Brain microvascular endothelial cell (primary cell): ENCODE data around the gene WDR6.
A peak's percentile ranks its signal among the peaks of the same experiment; 100 is the strongest.

Source experiments
- DNase-seq: peaks from one replicate; pipeline ENCODE4 v3.0.0-alpha.2; 2020
- H3K27ac ChIP-seq: fragments of 250-450 bp; sonication (Bioruptor Pico); 2 replicates; pipeline ENCODE4 v1.5.1; 2020; ENCODE audit warnings: mild to moderate bottlenecking, moderate library complexity
- H3K27me3 ChIP-seq: fragments of 250-450 bp; sonication (Bioruptor Pico); replicated peaks from 2 replicates; pipeline ENCODE4 v1.5.1; 2020; ENCODE audit warnings: mild to moderate bottlenecking
- H3K36me3 ChIP-seq: fragments of 250-450 bp; sonication (Bioruptor Pico); replicated peaks from 2 replicates; pipeline ENCODE4 v1.5.1; 2020; ENCODE audit warnings: mild to moderate bottlenecking
- H3K4me3 ChIP-seq: 2 replicates; pipeline ENCODE4 v1.5.1; 2011; ENCODE audit warnings: low read depth, mild to moderate bottlenecking, control low read depth, low read length, moderate library complexity
- in situ Hi-C: cut with HindIII; loops from 2 replicates; pipeline ENCODE4 v1.10.0; 2017; ENCODE audit warnings: low sequenced_read_pairs, low pct_ligation_motif_present
- TF ChIP-seq, protein P1 (sequence below): IDR thresholded peaks from 2 replicates; pipeline ENCODE4 v1.5.1; 2011; ENCODE audit warnings: low read depth, mild to moderate bottlenecking, moderate library complexity, low read length, control low read depth, inconsistent platforms; ENCODE audit errors: missing control alignments

Gene WDR6

DNA sequence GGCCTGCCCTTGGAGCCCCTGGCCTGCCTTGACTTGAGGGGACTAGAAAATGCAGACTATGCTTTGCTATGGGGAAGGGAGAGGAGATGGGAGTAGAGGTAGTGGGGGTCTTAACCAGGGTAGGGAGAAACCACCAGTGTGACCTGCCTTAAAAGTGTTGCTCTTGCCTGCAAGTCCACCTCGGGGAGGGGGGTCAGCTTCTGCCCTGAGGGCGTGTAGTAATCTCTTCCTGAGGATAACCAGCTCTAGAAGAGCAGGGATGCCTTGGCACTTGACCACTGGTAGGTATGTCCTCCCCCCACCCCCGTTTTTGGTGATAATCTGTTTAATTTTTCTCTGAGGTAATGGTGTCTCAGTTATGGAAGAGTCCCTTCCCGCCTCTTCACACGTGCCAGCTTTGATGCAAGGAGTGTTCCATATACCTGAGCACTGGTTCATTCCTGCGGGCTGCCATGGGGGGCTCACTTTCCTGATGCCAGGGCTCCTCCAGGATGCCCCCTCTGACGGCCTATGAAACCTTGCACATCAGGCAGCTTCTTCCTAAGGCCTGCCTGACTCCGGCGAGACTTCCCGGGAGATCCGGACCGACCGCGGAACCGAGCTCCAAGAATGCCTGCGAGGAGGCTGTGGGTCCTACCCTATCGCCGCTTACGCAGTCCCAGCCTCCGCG lies 17.9 kb upstream of the WDR6 start:
- in situ Hi-C loops, result no loop called here
- peaks cover 6% of the 10 kb centered on the region for H3K36me3 ChIP-seq
- no peak for DNase-seq
- TF ChIP-seq, protein P1, sequence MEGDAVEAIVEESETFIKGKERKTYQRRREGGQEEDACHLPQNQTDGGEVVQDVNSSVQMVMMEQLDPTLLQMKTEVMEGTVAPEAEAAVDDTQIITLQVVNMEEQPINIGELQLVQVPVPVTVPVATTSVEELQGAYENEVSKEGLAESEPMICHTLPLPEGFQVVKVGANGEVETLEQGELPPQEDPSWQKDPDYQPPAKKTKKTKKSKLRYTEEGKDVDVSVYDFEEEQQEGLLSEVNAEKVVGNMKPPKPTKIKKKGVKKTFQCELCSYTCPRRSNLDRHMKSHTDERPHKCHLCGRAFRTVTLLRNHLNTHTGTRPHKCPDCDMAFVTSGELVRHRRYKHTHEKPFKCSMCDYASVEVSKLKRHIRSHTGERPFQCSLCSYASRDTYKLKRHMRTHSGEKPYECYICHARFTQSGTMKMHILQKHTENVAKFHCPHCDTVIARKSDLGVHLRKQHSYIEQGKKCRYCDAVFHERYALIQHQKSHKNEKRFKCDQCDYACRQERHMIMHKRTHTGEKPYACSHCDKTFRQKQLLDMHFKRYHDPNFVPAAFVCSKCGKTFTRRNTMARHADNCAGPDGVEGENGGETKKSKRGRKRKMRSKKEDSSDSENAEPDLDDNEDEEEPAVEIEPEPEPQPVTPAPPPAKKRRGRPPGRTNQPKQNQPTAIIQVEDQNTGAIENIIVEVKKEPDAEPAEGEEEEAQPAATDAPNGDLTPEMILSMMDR, result no peak
- no peaks in the 10 kb centered on the region for H3K27me3 ChIP-seq
- peak overlapping the region; percentile 77 for H3K4me3 ChIP-seq
- peak overlapping the region; percentile 90 for H3K27ac ChIP-seq

DNA sequence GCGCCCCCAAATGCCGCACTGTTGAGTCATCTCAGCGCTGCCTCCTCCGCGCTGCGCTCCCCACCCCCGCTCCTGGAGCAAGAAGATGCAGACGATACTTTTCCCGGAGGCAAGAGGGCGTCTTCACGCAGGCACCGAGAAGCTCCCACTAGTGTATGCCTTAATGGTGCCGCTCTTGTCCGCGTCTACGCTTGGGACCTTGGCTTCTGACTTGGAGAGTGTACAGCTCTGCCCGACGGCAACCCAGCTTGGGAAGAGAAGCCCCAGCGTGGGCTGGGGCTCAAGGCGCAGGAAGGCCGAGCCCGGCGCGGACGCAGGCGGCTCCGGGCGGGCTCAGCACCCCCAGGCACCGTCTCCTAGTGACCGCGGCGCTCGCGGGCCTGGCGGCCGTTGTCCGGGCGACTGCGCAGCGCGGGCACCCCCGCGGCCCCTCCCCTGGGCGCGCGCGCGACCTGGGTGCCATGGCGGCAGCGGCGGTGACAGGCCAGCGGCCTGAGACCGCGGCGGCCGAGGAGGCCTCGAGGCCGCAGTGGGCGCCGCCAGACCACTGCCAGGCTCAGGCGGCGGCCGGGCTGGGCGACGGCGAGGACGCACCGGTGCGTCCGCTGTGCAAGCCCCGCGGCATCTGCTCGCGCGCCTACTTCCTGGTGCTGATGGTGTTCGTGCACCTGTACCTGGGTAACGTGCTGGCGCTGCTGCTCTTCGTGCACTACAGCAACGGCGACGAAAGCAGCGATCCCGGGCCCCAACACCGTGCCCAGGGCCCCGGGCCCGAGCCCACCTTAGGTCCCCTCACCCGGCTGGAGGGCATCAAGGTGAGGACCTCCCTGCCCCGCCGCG lies 17.2 kb upstream of the WDR6 start, which contains the start of gene P4HTM:
P4HTM (plus strand) TSS at position 446 of the 840 bp plus-strand sequence; CDS start at position 462, 16 bp downstream.
- no peaks in the 10 kb centered on the region for H3K27me3 ChIP-seq

DNA sequence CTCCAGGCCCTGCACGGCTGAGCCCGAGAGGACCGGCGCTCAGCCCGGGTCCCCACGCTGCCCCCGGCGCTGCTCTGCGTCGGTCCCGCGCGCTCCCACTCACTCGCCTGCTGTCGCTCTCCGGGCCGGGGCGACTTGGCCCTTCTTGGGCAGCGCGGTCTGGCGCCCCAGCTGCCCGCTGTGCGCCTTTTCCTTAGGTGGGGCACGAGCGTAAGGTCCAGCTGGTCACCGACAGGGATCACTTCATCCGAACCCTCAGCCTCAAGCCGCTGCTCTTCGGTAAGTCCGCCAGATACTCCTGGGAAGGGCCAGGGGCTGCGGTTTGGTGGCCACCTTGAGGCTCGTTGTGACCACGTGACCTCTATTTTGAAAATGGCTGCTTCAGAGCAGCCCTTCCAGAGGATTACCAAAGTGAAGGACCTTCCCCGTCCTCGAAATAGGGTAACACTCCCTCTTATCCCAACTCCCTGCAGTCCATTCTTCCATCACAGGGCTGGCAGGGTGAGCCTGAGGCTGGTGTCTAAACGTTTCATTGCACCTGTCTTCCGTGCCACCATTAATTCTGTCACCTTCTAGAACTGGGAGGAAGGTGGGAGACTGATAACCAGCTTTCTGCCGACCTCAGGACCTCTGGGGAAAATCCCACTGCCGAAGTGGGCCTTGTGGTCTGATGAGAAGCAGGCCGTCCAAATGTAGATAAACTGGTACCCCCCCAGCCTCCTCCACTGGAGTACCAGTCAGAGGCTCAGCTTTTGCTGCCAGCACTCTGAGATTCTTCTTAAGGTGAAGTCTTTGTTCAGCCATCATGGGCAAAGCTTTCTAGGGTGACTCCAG lies 16.3 kb upstream of the WDR6 start:
- peak overlapping the region; percentile 77 for H3K4me3 ChIP-seq
- H3K27me3 ChIP-seq, result no peaks in the 10 kb centered on the region
- no peak for DNase-seq
- in situ Hi-C loops, result no loop called here
- no peaks in the 10 kb centered on the region for H3K36me3 ChIP-seq
- TF ChIP-seq, protein P1, result no peak
- peak overlapping the region; percentile 90 for H3K27ac ChIP-seq

More for the DNA sequence above, 17.2 kb upstream of the WDR6 start, which contains the start of gene P4HTM:
- DNase-seq, result peak; percentile 94
- Histone ChIP-seq H3K27ac (peak within 1 kb of the TSS; percentile 90), H3K36me3 (no peaks in the 10 kb centered on the region), H3K4me3 (peak within 1 kb of the TSS; percentile 77)
- TF ChIP-seq, protein P1, result peak; percentile 57
- in situ Hi-C loops, result no loop called here

DNA sequence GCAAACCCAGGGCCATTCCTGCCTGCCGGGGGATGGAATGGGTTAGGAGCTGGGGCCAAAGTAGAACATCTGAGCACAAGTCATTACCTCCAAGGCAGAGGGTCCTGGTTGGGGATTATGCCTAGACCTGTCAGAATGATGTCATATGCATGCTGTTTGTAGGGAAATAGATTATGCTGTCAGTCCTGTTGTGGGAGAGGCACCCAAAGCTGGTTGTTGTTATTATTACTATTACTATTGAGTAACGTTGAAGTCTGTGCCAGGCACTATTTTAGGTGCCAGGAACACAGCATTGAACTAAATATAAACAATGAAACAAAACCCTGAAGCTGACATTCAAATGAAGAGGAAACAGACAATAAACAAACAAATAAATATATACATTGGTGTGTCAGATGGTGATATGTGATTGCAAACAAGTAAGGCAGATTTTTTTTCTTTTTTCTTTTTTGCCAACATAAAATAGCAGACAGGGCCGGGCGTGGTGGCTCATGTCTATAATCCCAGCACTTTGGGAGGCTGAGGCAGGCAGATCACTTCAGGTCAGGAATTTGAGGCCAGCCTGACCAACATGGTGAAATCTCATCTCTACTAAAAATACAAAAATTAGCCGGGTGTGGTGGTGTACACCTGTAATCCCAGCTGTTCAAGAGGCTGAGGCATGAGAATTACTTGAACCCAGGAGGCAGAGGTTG lies 15.2 kb upstream of the WDR6 start:
- Histone ChIP-seq H3K27ac (no peak overlapping the region), H3K4me3 (no peak overlapping the region), H3K36me3 (peaks cover 2% of the 10 kb centered on the region), H3K27me3 (no peaks in the 10 kb centered on the region)
- in situ Hi-C loops, result no loop called here
- TF ChIP-seq, protein P1, result no peak
- no peak for DNase-seq

DNA sequence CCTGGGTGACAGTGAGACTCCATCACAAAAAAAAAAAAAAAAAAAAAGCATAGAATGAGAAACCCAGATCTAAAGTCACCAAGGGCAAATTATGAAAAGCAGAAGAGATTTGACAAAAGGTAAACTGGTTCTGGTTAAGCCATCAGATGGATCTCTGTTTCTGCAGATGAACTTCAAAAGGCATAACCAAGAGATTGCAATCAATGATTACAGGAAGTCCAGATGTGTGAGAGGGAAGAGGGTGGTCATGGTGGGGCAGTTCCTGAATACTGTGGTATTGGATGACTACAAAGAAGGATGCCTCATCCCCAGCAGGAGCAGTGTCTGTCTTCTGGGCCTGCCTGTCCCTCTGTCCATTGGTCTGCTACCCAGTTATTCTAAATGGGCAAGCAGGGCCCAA lies 13.4 kb upstream of the WDR6 start:
- TF ChIP-seq, protein P1, result no peak
- DNase-seq, result no peak
- Histone ChIP-seq H3K27me3 (no peaks in the 10 kb centered on the region), H3K36me3 (peaks cover 2% of the 10 kb centered on the region), H3K27ac (no peak overlapping the region), H3K4me3 (no peak overlapping the region)
- in situ Hi-C loops, result no loop called here
